ENCODE measurements around the gene CACNA2D4. TPM values are rescaled to one million over a fixed set of nuclear protein-coding genes. Genes with fewer than 3 reads are reported as not detected.

The CACNA2D4 gene
- total and polyA plus RNA-seq, 4 donors, result 0.82 to 2.8 (median 1.3) TPM

DNA sequence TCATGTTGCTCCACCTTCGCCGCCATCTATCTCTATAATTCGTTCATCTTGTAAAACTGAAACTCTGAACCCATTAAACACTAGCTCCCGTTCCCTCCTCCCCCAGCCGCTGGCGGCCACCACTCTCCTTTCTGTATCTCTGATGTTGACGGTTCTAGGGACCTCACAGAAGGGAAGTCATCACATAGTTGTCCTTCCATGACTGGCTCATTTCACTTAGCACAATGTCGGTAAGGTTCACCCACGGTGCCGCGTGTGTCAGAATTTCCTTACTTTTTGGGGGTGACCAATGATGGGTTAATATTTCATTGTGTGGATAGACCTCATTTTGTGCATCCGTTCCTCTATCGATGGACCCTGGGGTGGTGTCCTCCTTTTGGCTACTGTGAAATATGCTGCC is 2.0 kb upstream of the CACNA2D4 start (continued):
- TF ChIP-seq, protein P1, sequence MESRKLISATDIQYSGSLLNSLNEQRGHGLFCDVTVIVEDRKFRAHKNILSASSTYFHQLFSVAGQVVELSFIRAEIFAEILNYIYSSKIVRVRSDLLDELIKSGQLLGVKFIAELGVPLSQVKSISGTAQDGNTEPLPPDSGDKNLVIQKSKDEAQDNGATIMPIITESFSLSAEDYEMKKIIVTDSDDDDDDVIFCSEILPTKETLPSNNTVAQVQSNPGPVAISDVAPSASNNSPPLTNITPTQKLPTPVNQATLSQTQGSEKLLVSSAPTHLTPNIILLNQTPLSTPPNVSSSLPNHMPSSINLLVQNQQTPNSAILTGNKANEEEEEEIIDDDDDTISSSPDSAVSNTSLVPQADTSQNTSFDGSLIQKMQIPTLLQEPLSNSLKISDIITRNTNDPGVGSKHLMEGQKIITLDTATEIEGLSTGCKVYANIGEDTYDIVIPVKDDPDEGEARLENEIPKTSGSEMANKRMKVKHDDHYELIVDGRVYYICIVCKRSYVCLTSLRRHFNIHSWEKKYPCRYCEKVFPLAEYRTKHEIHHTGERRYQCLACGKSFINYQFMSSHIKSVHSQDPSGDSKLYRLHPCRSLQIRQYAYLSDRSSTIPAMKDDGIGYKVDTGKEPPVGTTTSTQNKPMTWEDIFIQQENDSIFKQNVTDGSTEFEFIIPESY (IDR thresholded peaks at IDR 0.05), result no peak
- TF ChIP-seq JUND (IDR thresholded peaks at IDR 0.05), result no peak

- H3K9me3 ChIP-seq (ENCODE audit: control insufficient read depth in 4 of 4, low read length in 3 of 4), result no peaks in the 10 kb centered on the region
- WGBS, result 92% methylated on average over 3 of the region's 3 CpGs
- no peak for DNase-seq (ENCODE audit: low spot score)
- H3K4me1 ChIP-seq (ENCODE audit: control insufficient read depth in 4 of 4, insufficient read depth in 4 of 4, low read length in 3 of 4), result peaks cover 0 to 3% (median 1%) of the 10 kb centered on the region in 4 donors
- H3K27me3 ChIP-seq (ENCODE audit: control insufficient read depth in 4 of 4, insufficient read depth in 4 of 4, low read length in 3 of 4), result no peaks in the 10 kb centered on the region
- no peak overlapping the region for H3K4me3 ChIP-seq (ENCODE audit: low read depth in 1 of 3, low read length in 3 of 3)
- no peak overlapping the region for H3K27ac ChIP-seq (ENCODE audit: low read depth in 1 of 2, low read length in 2 of 2)
- no peak overlapping the region for H3K9ac ChIP-seq (ENCODE audit: low read depth in 1 of 2, low read length in 2 of 2)
- TF ChIP-seq SP1 (IDR thresholded peaks at IDR 0.05) (no peak), MAX (IDR thresholded peaks at IDR 0.05) (no peak), REST (IDR thresholded peaks at IDR 0.05) (no peak), FOXA2 (IDR thresholded peaks at IDR 0.05) (no peak), TAF1 (conservative IDR thresholded peaks at IDR 0.05) (no peak), RAD21 (IDR thresholded peaks at IDR 0.05) (no peak), RXRA (IDR thresholded peaks at IDR 0.05) (no peak), ATF3 (IDR thresholded peaks at IDR 0.05) (no peak), HNF4A (conservative IDR thresholded peaks at IDR 0.05) (no peak), FOXA1 (IDR thresholded peaks at IDR 0.05) (no peak), NR2F2 (IDR thresholded peaks at IDR 0.05) (no peak), EGR1 (IDR thresholded peaks at IDR 0.05; ENCODE audit: low read depth in 2 of 2) (no peak), YY1 (IDR thresholded peaks at IDR 0.05) (no peak), GABPA (IDR thresholded peaks at IDR 0.05 in 1 of 2, conservative IDR thresholded peaks at IDR 0.05 in 1 of 2) (no peak), JUND (IDR thresholded peaks at IDR 0.05) (no peak)
- TF ChIP-seq, protein P2, sequence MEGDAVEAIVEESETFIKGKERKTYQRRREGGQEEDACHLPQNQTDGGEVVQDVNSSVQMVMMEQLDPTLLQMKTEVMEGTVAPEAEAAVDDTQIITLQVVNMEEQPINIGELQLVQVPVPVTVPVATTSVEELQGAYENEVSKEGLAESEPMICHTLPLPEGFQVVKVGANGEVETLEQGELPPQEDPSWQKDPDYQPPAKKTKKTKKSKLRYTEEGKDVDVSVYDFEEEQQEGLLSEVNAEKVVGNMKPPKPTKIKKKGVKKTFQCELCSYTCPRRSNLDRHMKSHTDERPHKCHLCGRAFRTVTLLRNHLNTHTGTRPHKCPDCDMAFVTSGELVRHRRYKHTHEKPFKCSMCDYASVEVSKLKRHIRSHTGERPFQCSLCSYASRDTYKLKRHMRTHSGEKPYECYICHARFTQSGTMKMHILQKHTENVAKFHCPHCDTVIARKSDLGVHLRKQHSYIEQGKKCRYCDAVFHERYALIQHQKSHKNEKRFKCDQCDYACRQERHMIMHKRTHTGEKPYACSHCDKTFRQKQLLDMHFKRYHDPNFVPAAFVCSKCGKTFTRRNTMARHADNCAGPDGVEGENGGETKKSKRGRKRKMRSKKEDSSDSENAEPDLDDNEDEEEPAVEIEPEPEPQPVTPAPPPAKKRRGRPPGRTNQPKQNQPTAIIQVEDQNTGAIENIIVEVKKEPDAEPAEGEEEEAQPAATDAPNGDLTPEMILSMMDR (IDR thresholded peaks at IDR 0.05; ENCODE audit: low read depth, low read length, missing input control), result no peak
- TF ChIP-seq, protein P1 (IDR thresholded peaks at IDR 0.05), result no peak
- H3K36me3 ChIP-seq (ENCODE audit: control insufficient read depth in 4 of 4, insufficient read depth in 3 of 4, low read depth in 1 of 4, low read length in 3 of 4), result no peaks in the 10 kb centered on the region
Observed at GRCh38 chr12:1919763-1920162, 1.3 kb upstream of the CACNA2D4 start.
